ENCODE measurements around the gene ASB18.

DNA sequence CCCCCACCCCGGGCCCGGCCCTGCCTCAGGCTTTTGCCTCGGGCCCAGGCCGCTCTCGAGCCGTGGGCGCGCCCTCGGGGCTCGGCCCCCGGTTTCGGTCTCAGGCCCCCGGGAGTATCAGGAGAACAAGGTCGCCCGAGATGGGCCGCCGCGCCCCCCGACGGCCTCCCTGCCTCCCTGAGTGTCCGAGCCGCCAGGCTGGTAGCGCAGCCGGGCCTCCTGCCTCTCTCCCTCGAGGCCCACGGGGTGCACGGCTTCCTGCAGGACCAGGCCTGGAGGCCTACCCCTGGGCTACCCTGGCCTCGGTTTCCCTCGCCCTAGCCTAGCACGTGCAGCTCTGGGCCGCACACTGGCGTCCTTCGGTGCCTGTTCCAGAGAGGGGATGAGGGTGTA is 104.4 kb downstream of the ASB18 start:
- TF ChIP-seq, protein P1, sequence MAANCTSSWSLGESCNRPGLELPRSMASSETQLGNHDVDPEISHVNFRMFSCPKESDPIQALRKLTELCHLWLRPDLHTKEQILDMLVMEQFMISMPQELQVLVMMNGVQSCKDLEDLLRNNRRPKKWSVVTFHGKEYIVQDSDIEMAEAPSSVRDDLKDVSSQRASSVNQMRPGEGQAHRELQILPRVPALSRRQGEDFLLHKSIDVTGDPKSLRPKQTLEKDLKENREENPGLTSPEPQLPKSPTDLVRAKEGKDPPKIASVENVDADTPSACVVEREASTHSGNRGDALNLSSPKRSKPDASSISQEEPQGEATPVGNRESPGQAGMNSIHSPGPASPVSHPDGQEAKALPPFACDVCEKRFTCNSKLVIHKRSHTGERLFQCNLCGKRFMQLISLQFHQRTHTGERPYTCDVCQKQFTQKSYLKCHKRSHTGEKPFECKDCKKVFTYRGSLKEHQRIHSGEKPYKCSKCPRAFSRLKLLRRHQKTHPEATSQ (tag by site-specific recombination; IDR thresholded peaks at IDR 0.05), result no peak
- no peak for TF ChIP-seq ZBTB21 (tag by site-specific recombination; IDR thresholded peaks at IDR 0.05)
- TF ChIP-seq ZNF664 (tag by site-specific recombination; IDR thresholded peaks at IDR 0.05), result no peak
- TF ChIP-seq KLF9 (tag by site-specific recombination; IDR thresholded peaks at IDR 0.05; ENCODE audit: low read depth), result no peak
- no peak for TF ChIP-seq ZIC2 (tag by site-specific recombination; IDR thresholded peaks at IDR 0.05)
- TF ChIP-seq, protein P2, sequence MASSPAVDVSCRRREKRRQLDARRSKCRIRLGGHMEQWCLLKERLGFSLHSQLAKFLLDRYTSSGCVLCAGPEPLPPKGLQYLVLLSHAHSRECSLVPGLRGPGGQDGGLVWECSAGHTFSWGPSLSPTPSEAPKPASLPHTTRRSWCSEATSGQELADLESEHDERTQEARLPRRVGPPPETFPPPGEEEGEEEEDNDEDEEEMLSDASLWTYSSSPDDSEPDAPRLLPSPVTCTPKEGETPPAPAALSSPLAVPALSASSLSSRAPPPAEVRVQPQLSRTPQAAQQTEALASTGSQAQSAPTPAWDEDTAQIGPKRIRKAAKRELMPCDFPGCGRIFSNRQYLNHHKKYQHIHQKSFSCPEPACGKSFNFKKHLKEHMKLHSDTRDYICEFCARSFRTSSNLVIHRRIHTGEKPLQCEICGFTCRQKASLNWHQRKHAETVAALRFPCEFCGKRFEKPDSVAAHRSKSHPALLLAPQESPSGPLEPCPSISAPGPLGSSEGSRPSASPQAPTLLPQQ (tag by site-specific recombination; IDR thresholded peaks at IDR 0.05), result no peak
- TF ChIP-seq, protein P3, sequence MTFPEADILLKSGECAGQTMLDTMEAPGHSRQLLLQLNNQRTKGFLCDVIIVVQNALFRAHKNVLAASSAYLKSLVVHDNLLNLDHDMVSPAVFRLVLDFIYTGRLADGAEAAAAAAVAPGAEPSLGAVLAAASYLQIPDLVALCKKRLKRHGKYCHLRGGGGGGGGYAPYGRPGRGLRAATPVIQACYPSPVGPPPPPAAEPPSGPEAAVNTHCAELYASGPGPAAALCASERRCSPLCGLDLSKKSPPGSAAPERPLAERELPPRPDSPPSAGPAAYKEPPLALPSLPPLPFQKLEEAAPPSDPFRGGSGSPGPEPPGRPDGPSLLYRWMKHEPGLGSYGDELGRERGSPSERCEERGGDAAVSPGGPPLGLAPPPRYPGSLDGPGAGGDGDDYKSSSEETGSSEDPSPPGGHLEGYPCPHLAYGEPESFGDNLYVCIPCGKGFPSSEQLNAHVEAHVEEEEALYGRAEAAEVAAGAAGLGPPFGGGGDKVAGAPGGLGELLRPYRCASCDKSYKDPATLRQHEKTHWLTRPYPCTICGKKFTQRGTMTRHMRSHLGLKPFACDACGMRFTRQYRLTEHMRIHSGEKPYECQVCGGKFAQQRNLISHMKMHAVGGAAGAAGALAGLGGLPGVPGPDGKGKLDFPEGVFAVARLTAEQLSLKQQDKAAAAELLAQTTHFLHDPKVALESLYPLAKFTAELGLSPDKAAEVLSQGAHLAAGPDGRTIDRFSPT (tag by site-specific recombination; IDR thresholded peaks at IDR 0.05), result no peak
- TF ChIP-seq, protein P4, sequence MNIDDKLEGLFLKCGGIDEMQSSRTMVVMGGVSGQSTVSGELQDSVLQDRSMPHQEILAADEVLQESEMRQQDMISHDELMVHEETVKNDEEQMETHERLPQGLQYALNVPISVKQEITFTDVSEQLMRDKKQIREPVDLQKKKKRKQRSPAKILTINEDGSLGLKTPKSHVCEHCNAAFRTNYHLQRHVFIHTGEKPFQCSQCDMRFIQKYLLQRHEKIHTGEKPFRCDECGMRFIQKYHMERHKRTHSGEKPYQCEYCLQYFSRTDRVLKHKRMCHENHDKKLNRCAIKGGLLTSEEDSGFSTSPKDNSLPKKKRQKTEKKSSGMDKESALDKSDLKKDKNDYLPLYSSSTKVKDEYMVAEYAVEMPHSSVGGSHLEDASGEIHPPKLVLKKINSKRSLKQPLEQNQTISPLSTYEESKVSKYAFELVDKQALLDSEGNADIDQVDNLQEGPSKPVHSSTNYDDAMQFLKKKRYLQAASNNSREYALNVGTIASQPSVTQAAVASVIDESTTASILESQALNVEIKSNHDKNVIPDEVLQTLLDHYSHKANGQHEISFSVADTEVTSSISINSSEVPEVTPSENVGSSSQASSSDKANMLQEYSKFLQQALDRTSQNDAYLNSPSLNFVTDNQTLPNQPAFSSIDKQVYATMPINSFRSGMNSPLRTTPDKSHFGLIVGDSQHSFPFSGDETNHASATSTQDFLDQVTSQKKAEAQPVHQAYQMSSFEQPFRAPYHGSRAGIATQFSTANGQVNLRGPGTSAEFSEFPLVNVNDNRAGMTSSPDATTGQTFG (tag by site-specific recombination; IDR thresholded peaks at IDR 0.05; ENCODE audit: borderline replicate concordance), result no peak
- TF ChIP-seq, protein P5, sequence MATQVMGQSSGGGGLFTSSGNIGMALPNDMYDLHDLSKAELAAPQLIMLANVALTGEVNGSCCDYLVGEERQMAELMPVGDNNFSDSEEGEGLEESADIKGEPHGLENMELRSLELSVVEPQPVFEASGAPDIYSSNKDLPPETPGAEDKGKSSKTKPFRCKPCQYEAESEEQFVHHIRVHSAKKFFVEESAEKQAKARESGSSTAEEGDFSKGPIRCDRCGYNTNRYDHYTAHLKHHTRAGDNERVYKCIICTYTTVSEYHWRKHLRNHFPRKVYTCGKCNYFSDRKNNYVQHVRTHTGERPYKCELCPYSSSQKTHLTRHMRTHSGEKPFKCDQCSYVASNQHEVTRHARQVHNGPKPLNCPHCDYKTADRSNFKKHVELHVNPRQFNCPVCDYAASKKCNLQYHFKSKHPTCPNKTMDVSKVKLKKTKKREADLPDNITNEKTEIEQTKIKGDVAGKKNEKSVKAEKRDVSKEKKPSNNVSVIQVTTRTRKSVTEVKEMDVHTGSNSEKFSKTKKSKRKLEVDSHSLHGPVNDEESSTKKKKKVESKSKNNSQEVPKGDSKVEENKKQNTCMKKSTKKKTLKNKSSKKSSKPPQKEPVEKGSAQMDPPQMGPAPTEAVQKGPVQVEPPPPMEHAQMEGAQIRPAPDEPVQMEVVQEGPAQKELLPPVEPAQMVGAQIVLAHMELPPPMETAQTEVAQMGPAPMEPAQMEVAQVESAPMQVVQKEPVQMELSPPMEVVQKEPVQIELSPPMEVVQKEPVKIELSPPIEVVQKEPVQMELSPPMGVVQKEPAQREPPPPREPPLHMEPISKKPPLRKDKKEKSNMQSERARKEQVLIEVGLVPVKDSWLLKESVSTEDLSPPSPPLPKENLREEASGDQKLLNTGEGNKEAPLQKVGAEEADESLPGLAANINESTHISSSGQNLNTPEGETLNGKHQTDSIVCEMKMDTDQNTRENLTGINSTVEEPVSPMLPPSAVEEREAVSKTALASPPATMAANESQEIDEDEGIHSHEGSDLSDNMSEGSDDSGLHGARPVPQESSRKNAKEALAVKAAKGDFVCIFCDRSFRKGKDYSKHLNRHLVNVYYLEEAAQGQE (tag by site-specific recombination; IDR thresholded peaks at IDR 0.05), result no peak
- TF ChIP-seq ZNF121 (tag by site-specific recombination; IDR thresholded peaks at IDR 0.05), result no peak
- TF ChIP-seq, protein P6, sequence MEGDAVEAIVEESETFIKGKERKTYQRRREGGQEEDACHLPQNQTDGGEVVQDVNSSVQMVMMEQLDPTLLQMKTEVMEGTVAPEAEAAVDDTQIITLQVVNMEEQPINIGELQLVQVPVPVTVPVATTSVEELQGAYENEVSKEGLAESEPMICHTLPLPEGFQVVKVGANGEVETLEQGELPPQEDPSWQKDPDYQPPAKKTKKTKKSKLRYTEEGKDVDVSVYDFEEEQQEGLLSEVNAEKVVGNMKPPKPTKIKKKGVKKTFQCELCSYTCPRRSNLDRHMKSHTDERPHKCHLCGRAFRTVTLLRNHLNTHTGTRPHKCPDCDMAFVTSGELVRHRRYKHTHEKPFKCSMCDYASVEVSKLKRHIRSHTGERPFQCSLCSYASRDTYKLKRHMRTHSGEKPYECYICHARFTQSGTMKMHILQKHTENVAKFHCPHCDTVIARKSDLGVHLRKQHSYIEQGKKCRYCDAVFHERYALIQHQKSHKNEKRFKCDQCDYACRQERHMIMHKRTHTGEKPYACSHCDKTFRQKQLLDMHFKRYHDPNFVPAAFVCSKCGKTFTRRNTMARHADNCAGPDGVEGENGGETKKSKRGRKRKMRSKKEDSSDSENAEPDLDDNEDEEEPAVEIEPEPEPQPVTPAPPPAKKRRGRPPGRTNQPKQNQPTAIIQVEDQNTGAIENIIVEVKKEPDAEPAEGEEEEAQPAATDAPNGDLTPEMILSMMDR (tag by site-specific recombination; IDR thresholded peaks at IDR 0.05), result no peak
- TF ChIP-seq ZNF16 (tag by site-specific recombination; IDR thresholded peaks at IDR 0.05; ENCODE audit: low read depth), result no peak
- TF ChIP-seq, protein P7, sequence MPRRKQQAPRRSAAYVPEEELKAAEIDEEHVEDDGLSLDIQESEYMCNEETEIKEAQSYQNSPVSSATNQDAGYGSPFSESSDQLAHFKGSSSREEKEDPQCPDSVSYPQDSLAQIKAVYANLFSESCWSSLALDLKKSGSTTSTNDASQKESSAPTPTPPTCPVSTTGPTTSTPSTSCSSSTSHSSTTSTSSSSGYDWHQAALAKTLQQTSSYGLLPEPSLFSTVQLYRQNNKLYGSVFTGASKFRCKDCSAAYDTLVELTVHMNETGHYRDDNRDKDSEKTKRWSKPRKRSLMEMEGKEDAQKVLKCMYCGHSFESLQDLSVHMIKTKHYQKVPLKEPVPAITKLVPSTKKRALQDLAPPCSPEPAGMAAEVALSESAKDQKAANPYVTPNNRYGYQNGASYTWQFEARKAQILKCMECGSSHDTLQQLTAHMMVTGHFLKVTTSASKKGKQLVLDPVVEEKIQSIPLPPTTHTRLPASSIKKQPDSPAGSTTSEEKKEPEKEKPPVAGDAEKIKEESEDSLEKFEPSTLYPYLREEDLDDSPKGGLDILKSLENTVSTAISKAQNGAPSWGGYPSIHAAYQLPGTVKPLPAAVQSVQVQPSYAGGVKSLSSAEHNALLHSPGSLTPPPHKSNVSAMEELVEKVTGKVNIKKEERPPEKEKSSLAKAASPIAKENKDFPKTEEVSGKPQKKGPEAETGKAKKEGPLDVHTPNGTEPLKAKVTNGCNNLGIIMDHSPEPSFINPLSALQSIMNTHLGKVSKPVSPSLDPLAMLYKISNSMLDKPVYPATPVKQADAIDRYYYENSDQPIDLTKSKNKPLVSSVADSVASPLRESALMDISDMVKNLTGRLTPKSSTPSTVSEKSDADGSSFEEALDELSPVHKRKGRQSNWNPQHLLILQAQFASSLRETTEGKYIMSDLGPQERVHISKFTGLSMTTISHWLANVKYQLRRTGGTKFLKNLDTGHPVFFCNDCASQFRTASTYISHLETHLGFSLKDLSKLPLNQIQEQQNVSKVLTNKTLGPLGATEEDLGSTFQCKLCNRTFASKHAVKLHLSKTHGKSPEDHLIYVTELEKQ (tag by site-specific recombination; IDR thresholded peaks at IDR 0.05; ENCODE audit: borderline replicate concordance), result no peak
- no peak for TF ChIP-seq ZNF830 (tag by site-specific recombination; IDR thresholded peaks at IDR 0.05; ENCODE audit: low read depth)
